Ramos (cell line): Measurements from ENCODE around the gene MAP3K6.

Experiments
- in situ Hi-C: fragments of 300-500 bp; cut with MboI; formaldehyde crosslinking; loops from one replicate; pipeline ENCODE4 v1.14.3; 2022; ENCODE audit warnings: low sequenced_read_pairs; ENCODE audit not compliant: unreplicated experiment

The MAP3K6 gene

DNA sequence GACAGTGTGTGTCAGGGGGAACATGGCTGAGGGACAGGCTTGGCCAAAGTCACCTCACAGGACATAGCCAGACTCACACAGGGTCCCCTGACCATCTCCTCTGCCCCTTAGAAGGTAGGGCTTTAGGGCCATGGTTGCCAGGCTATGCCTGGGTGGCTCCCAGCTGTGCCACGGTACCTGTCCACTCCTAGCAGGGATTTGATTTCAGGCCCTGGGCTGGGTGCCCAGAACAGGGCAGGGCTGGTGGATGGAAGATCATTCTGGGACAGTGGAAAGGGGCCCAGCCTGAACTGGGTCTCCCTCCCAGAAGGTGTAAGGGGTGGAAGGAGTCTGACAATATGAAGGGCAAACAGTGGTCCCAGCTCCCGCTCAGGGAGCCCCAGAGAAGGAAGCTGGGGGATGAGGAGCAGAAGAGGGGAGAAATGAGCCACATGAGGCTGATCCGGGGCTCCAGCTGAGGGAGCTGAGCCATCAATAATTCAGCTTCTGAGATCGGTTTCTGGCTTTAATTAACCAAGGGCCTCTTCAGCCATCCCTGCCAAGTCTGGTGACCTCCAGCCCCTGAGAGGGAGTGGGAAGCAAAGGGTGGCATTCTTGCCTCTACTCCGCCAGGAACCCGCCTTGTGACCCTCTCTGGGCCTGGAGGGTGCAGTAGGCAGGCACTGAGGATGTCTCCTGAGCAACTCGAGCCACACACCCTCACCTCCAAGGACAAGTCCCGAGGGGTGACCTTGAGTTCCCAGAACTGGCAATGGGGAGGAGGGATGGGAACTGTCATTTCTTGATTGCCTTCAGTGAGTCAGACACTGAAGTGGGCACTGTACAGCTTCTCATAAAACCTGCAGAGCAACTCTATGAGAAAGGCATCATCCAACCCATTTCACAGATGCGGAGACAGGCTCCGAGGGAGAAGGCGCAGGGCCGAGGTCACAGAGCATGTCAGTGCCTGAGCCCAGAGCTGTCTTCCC lies 14.3 kb upstream of the MAP3K6 start:
- in situ Hi-C loops = loop anchor here (10.0 kb wide), 1 partner anchor 276 kb away; no protein-coding TSS in a partner anchor

DNA sequence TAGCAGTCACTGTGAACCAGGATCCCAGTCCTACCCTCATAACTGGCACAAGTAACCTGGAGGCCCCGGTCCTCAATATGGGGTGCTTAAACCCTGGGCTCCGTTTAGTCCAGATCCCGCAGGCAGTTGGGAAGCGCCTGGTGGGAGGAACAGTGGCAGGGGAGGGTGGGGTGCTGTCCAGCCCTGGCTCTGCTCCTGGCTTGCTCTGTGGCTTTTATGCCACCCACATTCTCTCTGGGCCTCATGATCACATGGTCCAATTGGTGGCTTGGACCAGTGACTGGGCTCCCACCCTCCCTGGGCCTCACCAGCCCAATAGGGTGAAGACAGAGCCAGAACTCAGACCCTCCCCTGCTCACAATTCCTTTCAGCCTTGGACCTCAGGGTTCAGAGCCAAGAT lies 13.5 kb upstream of the MAP3K6 start:
- in situ Hi-C loops = loop anchor here (10.0 kb wide), 1 partner anchor 275 kb away; no protein-coding TSS in a partner anchor

DNA sequence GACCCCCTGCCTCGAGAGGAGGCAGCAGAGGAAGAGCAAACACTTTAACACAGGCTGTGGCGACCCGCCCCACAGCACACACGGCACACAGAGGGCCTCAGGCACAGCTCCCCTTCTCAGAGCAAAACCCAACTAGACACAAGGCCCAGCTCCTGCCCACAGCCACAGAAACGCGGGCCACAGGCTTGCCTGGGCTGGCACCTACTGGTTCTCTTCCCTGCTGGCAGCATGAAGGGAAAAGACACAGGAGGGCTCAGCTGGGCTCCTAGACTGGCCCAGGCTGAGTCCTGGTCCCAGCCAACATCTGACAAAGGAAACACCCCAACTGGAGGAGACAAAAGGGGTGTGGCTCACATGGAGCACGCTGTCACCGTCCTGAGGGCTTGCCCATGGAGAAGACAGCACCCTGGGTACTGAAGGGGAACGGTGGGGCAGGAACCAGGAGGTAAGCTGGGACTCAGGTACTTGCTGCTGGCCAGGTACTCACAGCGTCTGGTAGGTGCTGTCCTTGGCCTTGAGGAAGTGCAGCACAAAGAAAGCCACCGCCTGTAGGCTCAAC lies 12.9 kb upstream of the MAP3K6 start:
- in situ Hi-C loops = loop anchor here (10.0 kb wide), 1 partner anchor 275 kb away; no protein-coding TSS in a partner anchor

DNA sequence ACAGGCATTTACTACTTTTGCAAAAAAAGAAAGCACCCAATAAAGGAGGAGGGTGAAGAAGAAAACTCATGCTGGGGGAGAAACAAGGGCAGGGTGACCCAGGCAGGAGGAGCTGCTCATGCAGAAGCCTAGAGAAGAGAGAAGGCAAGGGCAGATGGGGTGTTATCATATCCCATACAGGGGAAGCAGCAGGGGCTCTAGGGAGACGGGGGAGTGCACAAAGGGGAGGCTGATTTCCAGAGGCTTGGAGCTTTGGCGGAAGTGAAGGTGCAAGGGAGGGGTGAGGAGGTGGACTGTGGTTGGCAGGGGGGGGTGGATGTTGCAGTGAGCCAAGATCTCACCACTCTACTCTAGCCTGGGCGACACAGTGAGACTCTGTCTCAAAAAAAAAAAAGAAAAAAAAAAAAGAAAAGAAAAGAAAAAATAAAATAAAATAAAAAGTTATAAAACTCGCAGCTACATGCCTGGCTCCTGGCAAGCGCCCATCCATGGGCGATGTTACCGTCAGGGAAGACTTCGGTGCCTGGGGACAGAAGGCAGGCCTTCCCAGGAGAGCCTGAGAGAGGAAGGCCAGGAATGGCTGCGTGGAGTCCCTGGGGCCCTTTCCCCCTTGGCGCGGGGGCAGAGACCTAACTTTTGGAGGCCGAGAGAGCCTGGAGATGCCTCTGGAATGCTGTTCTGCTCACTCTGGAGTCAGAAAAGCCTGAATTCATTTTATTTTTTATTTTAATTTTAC lies 11.2 kb upstream of the MAP3K6 start:
- in situ Hi-C loops = no loop called here

DNA sequence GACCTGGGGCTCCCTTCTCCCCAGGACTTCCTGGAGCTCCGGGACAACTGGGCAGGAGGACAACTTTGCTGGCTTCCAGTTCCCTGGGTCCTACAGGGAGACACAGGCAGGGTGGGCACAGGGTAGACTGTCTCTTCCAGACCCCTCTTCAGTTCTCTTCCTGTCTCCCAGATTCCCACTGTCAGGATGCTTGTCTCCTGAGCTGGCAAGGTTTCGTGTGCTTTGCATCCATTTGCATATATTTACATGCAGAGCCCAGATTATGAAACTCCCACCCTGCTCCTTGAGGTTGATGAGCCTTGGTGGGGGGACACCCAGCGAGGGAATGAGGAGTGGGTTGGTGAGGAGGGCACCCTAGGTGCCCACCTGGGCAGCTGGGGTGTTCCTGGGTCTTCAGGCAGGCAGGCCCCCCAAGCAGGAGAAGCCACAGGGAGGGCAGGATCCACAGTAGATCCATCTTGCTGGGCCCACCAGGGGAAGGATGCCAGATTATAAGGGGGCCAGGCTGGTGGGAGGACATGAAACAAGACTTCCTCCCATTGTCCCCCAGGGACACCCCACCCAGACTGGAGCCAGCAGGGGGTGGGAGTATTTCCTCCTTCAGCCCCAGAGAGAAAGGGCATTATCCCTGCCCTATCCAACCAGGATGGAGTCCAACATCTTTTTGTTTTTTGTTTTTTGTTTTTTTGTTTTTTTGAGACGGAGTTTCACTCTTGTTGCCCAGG lies 7.8 kb upstream of the MAP3K6 start, which contains the start of gene FCN3:
TSS of gene FCN3 (minus strand) at position 463 of the 725 bp plus-strand sequence. CDS start at position 457, 6 bp downstream.
- in situ Hi-C loops = no loop called here

DNA sequence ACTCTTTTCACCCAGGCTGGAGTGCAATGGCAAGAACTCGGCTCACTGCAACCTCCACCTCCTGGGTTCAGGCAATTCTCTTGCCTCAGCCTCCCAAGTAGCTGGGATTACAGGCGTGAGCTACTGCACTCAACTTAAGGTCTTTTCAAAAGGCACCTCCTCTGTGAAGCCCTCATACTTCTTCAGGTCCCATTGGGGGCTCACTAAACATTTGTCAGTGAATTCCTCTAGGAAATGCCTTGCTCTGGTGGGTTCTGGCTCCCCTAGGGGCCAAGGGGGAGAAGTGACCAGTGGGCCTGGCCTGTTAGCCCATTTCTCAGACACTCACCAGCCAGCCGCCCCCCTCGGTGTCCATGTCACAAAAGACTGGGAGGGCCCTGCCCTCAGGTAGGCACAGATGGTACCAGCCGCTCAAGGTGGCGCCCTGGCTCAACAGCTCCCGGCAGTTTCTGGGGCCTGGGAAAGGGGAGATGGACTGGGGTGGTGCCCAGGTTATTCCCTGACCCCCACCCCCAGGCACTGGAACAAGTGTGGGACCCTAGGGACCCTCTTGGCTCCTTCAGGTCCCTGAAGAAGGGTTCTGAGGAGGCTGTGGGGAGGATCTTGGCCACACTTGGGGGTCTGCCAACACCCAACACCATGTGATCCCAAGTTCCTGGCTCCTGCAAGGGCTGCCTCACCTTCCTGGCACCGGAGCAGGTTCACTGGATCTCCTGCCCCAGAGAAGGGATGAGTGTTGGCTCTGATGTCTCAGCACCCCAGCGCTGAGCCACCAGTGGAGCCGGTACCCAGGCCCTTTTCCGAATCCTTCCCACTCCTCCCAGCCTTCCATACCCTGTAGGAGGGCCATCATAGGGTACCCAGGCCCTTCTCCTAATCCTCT lies 6.3 kb upstream of the MAP3K6 start:
- in situ Hi-C loops = no loop called here

DNA sequence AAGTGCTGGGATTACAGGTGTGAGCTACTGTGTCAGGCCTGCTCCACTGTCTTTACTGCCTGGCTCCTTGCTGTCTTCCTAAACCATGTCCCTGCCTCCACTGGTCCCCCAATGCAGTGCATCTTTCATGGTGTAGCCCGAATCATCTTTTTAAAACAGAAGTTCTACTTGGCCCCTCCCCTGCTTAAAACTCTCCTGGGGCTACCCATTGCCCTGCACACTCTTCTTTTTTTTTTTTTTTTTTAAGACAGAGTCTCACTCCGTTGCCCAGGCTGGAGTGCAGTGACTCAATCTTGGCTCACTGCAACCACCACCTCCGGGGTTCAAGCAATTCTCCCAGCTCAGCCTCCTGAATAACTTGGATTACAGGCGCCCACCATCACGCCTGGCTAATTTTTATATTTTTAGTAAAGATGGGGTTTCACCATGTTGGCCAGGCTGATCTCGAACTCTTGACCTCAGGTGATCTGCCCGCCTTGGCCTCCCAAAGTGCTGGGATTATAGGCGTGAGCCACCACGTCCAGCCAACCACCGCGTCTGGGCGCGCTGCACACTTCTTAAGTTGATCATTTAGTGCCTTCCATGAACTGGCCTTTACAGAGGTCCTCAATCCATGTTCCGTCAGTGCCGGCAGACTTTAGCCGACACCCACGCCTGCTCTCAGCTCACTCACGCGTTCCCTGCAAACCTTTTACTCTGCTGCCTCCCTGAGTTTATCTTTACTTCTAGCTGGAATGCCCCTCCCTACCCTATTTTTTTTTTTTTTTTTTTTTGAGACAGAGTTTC lies 5.5 kb upstream of the MAP3K6 start:
- in situ Hi-C loops = no loop called here

DNA sequence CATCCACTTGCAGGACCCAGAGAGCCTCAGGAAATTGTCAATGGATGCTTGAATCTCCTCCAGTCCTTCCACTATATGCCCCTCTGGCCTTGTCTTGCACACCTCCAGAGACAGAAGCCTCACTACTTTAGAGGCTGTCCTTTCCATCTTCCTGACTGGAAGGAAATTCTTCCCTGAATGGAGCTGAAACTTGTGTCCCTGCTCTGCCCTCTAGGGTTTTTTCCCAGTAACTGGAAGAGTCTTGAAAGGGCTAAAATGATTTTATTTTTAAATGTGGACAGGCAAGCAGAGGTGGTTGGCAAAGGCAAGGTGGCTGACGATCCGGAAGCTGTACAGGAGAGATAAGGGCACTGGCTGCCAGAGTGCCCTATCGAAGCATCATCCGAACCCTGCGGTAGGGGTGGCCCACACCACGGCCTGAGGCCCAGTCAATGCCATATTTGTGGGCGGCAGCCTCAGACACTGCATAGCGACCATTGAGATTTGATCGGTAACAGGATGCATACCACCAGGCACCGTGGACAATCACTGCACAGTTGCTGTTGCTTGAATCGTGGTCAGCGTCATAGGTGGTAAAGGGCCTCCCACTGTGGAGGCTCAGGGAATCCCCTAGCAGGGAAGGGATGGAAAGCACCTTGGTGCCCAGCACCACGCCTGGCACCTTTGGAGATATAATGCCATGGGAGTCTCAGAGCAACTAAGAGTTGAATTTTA lies 2.3 kb upstream of the MAP3K6 start:
- in situ Hi-C loops = no loop called here

DNA sequence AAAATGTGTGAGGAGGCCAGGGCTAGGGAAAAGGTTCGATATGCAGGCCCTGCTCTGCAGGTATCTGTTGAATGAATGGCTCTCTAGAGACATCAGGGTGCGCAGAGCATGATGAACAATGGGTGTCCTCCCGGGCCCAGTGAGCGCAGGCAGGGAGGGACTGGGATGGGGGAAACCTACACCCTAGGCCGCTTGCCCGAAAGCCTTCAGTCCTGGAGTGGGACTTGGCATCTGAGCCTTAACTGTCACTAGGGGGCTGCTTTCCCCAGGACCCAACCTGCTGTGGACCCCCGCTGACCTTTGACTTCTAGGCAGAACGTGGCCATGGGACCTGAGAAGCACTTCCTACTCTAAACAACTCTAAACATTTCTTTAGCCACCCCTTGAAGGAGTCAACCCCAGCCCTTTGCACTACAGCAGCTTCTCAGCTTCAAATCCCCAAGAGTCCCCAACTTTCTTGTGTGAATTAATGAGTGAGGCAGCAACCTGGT lies 444 bp upstream of the MAP3K6 start:
- in situ Hi-C loops = no loop called here

DNA sequence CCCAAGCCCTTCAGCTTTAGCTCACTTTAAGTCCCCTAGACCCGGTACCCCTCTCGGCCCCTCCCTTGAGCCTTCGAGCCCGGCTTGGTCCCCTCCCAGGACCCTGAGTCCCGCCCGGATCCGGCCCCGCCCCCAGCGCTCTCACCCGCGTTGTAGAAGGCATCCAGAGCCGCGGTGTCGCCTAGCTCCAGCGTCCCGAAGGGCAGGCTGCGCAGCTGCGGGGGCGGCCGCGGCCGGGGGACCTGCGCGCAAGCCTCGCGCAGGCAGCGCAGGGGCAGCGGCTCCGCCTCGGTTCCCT lies 699 bp downstream of the MAP3K6 start:
- in situ Hi-C loops = no loop called here

DNA sequence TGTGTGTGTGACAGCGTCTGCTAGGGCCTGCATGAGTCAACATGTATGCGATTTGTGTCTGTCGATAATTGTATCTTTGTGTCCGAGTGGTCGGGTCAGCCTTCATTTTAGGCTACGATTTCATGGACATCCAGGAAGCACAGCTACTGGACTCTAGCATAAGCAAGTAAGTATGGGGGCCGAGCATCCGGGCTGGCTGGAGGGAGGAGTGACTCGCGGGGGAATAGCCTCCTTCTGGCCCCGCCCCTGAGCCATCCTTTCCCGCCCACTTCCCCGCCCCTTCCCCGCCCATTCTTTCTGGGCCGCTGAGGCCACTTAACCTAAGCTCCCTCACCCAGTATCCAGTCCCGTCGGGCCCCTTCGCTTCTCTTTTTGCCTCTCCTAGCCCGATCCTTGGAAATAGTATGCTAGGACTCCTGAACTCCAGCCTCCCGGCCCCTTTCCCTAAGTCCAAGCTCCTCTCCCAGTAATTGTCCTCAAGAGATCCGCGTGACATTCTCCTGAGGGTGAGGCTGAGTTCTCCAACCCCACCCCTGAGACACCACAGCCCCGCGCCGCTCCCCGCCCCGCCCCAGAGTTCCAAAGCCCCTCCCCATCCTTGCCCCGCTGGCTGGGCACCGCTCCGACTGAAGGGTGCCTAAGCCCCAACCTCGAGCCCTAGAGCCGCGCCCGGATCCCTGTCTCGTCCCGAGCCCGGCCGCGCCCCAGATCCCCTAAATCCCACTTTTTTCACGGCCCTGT lies 1.2 kb downstream of the MAP3K6 start:
- in situ Hi-C loops = no loop called here

DNA sequence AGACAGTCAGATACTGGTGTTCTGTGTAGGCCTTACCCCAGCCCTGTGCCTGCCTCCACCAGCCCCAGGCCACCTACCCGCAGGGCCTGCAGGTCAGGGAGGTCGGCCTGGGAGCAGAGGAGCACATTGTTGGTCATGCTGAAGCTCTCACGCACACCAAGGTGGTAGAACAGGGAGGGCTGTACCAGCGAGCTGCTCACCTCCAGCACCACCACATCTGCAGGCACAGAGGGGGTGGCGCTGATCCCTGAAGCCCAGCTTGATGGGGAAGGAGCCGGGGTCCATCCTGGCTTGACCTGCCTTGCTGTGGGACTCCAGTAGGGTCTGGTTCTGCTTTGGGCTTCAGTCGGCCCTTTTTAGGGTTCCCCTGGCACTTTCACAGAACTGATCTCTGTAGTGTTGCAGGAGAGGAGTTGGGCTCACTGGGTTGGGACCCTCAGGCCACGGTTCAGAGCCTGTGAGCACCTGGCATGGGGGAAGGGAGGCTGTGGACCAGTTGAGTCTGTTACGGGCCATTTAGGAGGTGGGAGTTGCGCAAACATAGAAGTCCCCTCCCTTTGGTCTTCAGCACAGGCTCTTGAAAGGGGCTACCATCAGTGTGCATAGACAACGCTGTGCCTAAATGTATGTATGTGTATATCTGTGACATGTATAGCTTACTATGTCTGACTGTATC lies 1.9 kb downstream of the MAP3K6 start:
- in situ Hi-C loops = no loop called here

DNA sequence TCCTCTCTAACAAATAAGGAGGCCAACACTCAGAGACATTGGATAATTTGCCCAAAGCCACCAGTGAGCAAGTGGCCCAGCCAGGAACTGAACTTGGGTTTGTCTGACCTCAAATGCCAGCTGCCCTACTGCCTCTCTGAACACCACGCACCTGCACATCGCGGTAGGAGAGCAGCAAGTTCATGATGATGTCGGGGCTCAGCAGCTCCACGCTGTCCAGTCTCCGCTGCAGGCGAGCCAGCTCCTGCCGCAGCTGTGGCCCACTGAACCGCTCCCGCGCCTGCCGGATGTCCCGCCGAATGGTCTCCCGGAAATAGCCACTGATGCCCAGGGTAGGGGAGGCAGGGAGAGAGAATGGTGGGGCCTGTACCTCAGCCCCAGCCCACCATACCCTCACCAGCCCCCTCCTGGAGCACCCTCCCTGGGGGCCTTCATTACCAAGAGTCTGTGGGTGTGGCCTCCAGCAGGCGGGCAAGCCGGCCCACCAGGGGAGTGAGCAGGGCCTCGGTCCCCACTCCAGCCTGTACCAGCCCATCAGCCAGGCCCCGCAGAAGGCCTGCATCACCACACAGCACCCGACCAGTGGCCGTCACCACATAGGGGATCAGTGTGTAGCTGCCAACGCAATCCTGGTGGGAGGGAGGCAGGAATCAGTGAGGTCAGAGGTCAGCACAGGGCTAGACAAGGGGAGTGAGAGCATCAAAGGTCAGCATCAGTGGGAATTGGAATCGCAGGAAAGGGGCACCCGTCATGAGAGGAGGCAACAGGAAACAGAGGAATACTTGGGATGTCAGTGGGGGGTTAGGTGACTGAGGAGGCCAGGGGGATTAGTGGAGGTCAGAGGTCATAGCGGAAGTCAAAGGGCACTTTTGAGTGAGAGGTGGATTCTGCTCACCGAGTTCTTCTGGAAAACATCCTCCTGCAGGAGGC lies 2.7 kb downstream of the MAP3K6 start:
- in situ Hi-C loops = no loop called here

DNA sequence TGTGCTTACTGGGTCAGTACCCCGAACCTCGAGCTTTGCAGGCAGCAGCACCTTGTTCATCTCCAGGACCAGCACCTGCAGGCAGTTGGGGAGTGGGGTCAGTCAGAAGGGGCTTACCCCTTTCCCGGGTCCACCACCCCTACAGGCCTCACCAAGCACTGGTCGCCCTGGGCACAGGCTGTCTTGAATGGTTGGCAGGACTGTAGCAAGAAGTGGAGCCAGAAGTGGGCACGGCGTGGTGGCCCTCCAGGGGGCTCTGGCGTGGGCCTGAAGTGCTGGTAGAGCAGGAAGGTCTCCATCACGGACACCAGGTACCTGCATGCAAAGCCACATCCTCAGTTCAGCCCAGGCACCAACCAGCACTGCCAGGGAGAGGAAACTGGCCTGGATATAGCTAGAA lies 5.2 kb downstream of the MAP3K6 start:
- in situ Hi-C loops = no loop called here

DNA sequence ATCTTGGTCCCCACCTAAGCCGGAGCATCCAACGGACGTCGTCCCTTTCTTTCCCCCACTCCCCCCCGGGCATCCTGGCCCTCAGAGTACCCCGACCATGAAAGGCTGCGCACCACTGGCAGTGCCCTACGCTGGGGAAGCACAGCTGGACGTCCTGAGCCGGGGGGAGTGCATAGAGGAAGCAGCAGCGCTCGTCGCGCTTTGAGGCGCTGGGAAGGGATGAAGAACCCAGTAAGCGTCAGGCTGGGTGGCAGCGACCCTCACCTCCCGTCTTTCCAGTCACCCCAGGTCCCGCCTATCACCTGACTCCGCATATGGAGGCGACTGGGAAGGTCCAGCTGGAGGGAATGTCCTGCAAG lies 5.7 kb downstream of the MAP3K6 start:
- in situ Hi-C loops = no loop called here
